SK-N-SH treated with all-trans-retinoic acid at 6 μM for 48 hours (cell line): ENCODE results near the gene ZNF428.
A peak's percentile ranks its signal among the peaks of the same experiment; 100 is the strongest.
"Not testable (repeated sequence)": the region's sequence is repeated elsewhere in the genome, so short reads cannot be mapped to it uniquely, and the experiment has no call there.

ENCODE experiments used
- ATAC-seq: fragments of 200-7000 bp; cut with Tn5 transposase; 3 replicates; pipeline ENCODE4 v1.9.1; 2020; ENCODE audit warnings: mild to moderate bottlenecking, moderate library complexity
- ARNTL ChIP-seq: fragments of 450-650 bp; formaldehyde crosslinking; IDR thresholded peaks from 2 replicates; pipeline ENCODE4 v1.5.0; 2020; ENCODE audit warnings: low read depth, mild to moderate bottlenecking, moderate library complexity, borderline replicate concordance
- CSDC2 ChIP-seq: fragments of 250-450 bp; sonication (Bioruptor Pico); IDR thresholded peaks from 2 replicates; pipeline ENCODE4 v1.5.0; 2020; ENCODE audit warnings: mild to moderate bottlenecking, moderate library complexity
- ESRRG ChIP-seq: fragments of 250-450 bp; sonication (Bioruptor Pico); IDR thresholded peaks from 2 replicates; pipeline ENCODE4 v1.6.1; 2021; ENCODE audit warnings: mild to moderate bottlenecking
- GLIS3 ChIP-seq: fragments of 250-450 bp; sonication (Bioruptor Pico); IDR thresholded peaks from 2 replicates; pipeline ENCODE4 v1.5.0; 2020; ENCODE audit warnings: mild to moderate bottlenecking, moderate library complexity
- ISL1 ChIP-seq: fragments of 250-450 bp; sonication (Bioruptor Pico); IDR thresholded peaks from 2 replicates; pipeline ENCODE4 v2.1.2; 2022; ENCODE audit warnings: mild to moderate bottlenecking, moderate library complexity
- OSR1 ChIP-seq: fragments of 250-450 bp; sonication (Bioruptor Pico); IDR thresholded peaks from 2 replicates; pipeline ENCODE4 v1.8.0; 2022; ENCODE audit warnings: moderate library complexity, mild to moderate bottlenecking, inconsistent platforms
- PPARA ChIP-seq: fragments of 250-450 bp; sonication (Bioruptor Pico); IDR thresholded peaks from 2 replicates; pipeline ENCODE4 v1.5.0; 2020; ENCODE audit warnings: mild to moderate bottlenecking, borderline replicate concordance
- RARB ChIP-seq: fragments of 250-450 bp; sonication (Bioruptor Pico); IDR thresholded peaks from 2 replicates; pipeline ENCODE4 v1.8.0; 2021; ENCODE audit warnings: mild to moderate bottlenecking, moderate library complexity
- SNAI2 ChIP-seq: fragments of 250-450 bp; sonication (Bioruptor Pico); IDR thresholded peaks from 2 replicates; pipeline ENCODE4 v1.5.0; 2020; ENCODE audit warnings: mild to moderate bottlenecking, moderate library complexity
- TCF4 ChIP-seq: fragments of 250-450 bp; sonication (Bioruptor Pico); IDR thresholded peaks from 2 replicates; pipeline ENCODE4 v1.8.0; 2021; ENCODE audit warnings: mild to moderate bottlenecking, moderate library complexity, borderline replicate concordance
- TSHZ2 ChIP-seq: fragments of 250-450 bp; sonication (Bioruptor Pico); IDR thresholded peaks from 2 replicates; pipeline ENCODE4 v1.5.0; 2020; ENCODE audit warnings: mild to moderate bottlenecking, moderate library complexity
- ZFP3 ChIP-seq: fragments of 250-450 bp; sonication (Bioruptor Pico); IDR thresholded peaks from 2 replicates; pipeline ENCODE4 v1.5.0; 2020; ENCODE audit warnings: mild to moderate bottlenecking, moderate library complexity
- ZFP30 ChIP-seq: fragments of 450-650 bp; formaldehyde crosslinking; IDR thresholded peaks from 2 replicates; pipeline ENCODE4 v1.5.0; 2022; ENCODE audit warnings: mild to moderate bottlenecking, moderate library complexity
- ZNF565 ChIP-seq: fragments of 450-650 bp; formaldehyde crosslinking; conservative IDR thresholded peaks from 2 replicates; pipeline ENCODE4 v1.5.0; 2020; ENCODE audit warnings: low read depth, mild to moderate bottlenecking, moderate library complexity
- ZNF70 ChIP-seq: fragments of 450-650 bp; formaldehyde crosslinking; IDR thresholded peaks from 2 replicates; pipeline ENCODE4 v1.5.0; 2020; ENCODE audit warnings: mild to moderate bottlenecking, moderate library complexity
- ZNF8 ChIP-seq: fragments of 450-650 bp; formaldehyde crosslinking; IDR thresholded peaks from 2 replicates; pipeline ENCODE4 v1.5.0; 2020; ENCODE audit warnings: mild to moderate bottlenecking, moderate library complexity
- TF ChIP-seq, protein P1 (sequence below): fragments of 250-450 bp; sonication (Bioruptor Pico); IDR thresholded peaks from 2 replicates; pipeline ENCODE4 v1.5.1; 2021; ENCODE audit warnings: mild to moderate bottlenecking, moderate library complexity
- TF ChIP-seq, protein P2 (sequence below): fragments of 250-450 bp; sonication (Bioruptor Pico); IDR thresholded peaks from 2 replicates; pipeline ENCODE4 v1.8.0; 2020; ENCODE audit warnings: mild to moderate bottlenecking, moderate library complexity, borderline replicate concordance
- TF ChIP-seq, protein P3 (sequence below): fragments of 250-450 bp; sonication (Bioruptor Pico); IDR thresholded peaks from 2 replicates; pipeline ENCODE4 v1.5.1; 2020; ENCODE audit warnings: low read depth, mild to moderate bottlenecking, moderate library complexity
- TF ChIP-seq, protein P4 (sequence below): fragments of 250-450 bp; sonication (Bioruptor Pico); IDR thresholded peaks from 2 replicates; pipeline ENCODE4 v1.8.0; 2021; ENCODE audit warnings: low read depth, mild to moderate bottlenecking, moderate library complexity, borderline replicate concordance

ZNF428 gene

DNA sequence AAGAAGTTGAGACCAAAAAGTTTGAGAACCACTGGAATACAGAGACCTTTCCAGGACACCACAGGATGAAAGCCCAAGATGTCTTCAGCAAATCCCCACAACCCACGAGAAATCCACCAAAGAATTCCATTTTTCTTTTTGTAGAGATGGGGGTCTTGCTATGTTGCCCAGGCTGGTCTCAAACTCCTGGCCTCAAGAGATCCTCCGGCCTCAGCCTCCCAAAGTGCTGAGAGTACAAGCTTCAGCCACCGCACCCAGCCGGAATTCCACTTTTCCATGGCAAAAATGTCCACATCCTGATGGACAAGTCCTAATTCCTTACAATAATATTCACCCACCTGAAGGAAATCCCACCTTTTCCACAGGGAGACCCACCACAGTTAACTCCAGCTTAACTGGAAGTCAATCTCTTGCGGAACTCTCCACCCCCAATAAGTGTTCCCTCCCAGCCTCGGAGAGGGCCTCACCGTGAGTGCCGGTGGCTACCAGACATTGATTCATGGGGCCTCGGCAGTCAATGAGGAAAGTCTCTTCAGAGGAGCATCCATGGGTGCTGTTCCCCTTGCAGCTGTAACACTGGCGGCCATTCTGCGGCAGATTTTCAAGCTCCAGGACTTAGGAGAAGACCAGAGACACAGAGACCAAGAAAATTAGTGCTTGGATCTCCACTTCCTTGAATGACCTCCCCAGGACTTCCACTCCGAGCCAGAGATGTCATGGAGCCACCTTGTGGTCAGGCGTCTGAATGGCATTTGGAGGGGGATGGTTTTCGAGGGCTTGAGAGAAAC is 32.5 kb upstream of the ZNF428 start:
- ATAC-seq: peak; percentile 93
- TF ChIP-seq TSHZ2 (CRISPR knock-in tag) (no peak), ZFP3 (CRISPR knock-in tag) (no peak), CSDC2 (CRISPR knock-in tag) (no peak), ZNF70 (CRISPR knock-in tag) (no peak), ARNTL (no peak), ZFP30 (no peak), SNAI2 (no peak), ZNF565 (CRISPR knock-in tag) (no peak), OSR1 (CRISPR knock-in tag) (no peak), ISL1 (no peak), ZNF8 (CRISPR knock-in tag) (no peak), ESRRG (CRISPR knock-in tag) (no peak)
- TF ChIP-seq, protein P1, sequence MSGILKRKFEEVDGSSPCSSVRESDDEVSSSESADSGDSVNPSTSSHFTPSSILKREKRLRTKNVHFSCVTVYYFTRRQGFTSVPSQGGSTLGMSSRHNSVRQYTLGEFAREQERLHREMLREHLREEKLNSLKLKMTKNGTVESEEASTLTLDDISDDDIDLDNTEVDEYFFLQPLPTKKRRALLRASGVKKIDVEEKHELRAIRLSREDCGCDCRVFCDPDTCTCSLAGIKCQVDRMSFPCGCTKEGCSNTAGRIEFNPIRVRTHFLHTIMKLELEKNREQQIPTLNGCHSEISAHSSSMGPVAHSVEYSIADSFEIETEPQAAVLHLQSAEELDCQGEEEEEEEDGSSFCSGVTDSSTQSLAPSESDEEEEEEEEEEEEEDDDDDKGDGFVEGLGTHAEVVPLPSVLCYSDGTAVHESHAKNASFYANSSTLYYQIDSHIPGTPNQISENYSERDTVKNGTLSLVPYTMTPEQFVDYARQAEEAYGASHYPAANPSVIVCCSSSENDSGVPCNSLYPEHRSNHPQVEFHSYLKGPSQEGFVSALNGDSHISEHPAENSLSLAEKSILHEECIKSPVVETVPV (CRISPR knock-in tag): no peak
- TF ChIP-seq, protein P2, sequence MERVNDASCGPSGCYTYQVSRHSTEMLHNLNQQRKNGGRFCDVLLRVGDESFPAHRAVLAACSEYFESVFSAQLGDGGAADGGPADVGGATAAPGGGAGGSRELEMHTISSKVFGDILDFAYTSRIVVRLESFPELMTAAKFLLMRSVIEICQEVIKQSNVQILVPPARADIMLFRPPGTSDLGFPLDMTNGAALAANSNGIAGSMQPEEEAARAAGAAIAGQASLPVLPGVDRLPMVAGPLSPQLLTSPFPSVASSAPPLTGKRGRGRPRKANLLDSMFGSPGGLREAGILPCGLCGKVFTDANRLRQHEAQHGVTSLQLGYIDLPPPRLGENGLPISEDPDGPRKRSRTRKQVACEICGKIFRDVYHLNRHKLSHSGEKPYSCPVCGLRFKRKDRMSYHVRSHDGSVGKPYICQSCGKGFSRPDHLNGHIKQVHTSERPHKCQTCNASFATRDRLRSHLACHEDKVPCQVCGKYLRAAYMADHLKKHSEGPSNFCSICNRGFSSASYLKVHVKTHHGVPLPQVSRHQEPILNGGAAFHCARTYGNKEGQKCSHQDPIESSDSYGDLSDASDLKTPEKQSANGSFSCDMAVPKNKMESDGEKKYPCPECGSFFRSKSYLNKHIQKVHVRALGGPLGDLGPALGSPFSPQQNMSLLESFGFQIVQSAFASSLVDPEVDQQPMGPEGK (CRISPR knock-in tag): no peak
- TF ChIP-seq, protein P3, sequence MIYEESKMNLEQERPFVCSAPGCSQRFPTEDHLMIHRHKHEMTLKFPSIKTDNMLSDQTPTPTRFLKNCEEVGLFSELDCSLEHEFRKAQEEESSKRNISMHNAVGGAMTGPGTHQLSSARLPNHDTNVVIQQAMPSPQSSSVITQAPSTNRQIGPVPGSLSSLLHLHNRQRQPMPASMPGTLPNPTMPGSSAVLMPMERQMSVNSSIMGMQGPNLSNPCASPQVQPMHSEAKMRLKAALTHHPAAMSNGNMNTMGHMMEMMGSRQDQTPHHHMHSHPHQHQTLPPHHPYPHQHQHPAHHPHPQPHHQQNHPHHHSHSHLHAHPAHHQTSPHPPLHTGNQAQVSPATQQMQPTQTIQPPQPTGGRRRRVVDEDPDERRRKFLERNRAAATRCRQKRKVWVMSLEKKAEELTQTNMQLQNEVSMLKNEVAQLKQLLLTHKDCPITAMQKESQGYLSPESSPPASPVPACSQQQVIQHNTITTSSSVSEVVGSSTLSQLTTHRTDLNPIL: no peak

DNA sequence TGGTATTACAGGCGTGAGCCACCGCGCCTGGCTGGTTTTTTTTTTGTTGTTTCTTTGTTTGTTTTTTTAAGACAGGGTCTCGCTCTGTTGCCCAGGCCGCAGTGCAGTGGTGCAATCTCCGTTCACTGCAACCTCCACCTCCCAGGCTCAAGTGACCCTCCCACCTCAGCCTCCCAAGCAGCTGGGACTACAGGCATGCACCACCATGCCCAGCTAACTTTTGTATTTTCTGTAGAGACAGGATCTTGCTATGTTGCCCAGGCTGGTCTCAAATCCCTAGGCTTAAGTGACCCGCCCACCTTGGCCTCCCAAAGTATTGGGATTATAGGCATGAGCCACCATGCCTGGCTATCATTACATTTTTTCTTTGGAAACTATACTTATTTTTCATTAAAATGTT is 30.8 kb upstream of the ZNF428 start:
- not testable (repeated sequence) for ATAC-seq

- ATAC-seq: no peak
- TF ChIP-seq OSR1 (CRISPR knock-in tag) (no peak), ESRRG (CRISPR knock-in tag) (no peak), ZNF565 (CRISPR knock-in tag) (no peak)
These were observed 30.1 kb upstream of the ZNF428 start for GRCh38 chr19:43649514-43649913.

- ATAC-seq: no peak
- TF ChIP-seq RARB: no peak
- TF ChIP-seq, protein P1 (CRISPR knock-in tag): no peak
- TF ChIP-seq, protein P4, sequence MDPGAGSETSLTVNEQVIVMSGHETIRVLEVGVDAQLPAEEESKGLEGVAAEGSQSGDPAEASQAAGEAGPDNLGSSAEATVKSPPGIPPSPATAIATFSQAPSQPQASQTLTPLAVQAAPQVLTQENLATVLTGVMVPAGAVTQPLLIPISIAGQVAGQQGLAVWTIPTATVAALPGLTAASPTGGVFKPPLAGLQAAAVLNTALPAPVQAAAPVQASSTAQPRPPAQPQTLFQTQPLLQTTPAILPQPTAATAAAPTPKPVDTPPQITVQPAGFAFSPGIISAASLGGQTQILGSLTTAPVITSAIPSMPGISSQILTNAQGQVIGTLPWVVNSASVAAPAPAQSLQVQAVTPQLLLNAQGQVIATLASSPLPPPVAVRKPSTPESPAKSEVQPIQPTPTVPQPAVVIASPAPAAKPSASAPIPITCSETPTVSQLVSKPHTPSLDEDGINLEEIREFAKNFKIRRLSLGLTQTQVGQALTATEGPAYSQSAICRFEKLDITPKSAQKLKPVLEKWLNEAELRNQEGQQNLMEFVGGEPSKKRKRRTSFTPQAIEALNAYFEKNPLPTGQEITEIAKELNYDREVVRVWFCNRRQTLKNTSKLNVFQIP: no peak
- TF ChIP-seq ZNF565 (CRISPR knock-in tag): no peak
- no peak for TF ChIP-seq ISL1
- no peak for TF ChIP-seq ARNTL
- no peak for TF ChIP-seq PPARA
- no peak for TF ChIP-seq GLIS3 (CRISPR knock-in tag)
- TF ChIP-seq TCF4 (CRISPR knock-in tag): no peak
- TF ChIP-seq ESRRG (CRISPR knock-in tag): no peak
- no peak for TF ChIP-seq SNAI2
- TF ChIP-seq, protein P3: no peak
- TF ChIP-seq ZNF70 (CRISPR knock-in tag): no peak
These were observed 29.2 kb upstream of the ZNF428 start for GRCh38 chr19:43648633-43649032.
